Stimulated activated CD8-positive, alpha-beta memory T cell treated with anti-CD3 and anti-CD28 coated beads, Interleukin-12 subunit alpha, Interleukin-12 subunit beta, amount 100 ng/mL, for 24 hours (primary cell): Measurements from ENCODE around the gene NOP9.

Experiments used
- DNase-seq: peaks from one replicate; pipeline ENCODE4 v3.0.0-alpha.2; 2020; ENCODE audit errors: extremely low read depth

NOP9 gene

DNA sequence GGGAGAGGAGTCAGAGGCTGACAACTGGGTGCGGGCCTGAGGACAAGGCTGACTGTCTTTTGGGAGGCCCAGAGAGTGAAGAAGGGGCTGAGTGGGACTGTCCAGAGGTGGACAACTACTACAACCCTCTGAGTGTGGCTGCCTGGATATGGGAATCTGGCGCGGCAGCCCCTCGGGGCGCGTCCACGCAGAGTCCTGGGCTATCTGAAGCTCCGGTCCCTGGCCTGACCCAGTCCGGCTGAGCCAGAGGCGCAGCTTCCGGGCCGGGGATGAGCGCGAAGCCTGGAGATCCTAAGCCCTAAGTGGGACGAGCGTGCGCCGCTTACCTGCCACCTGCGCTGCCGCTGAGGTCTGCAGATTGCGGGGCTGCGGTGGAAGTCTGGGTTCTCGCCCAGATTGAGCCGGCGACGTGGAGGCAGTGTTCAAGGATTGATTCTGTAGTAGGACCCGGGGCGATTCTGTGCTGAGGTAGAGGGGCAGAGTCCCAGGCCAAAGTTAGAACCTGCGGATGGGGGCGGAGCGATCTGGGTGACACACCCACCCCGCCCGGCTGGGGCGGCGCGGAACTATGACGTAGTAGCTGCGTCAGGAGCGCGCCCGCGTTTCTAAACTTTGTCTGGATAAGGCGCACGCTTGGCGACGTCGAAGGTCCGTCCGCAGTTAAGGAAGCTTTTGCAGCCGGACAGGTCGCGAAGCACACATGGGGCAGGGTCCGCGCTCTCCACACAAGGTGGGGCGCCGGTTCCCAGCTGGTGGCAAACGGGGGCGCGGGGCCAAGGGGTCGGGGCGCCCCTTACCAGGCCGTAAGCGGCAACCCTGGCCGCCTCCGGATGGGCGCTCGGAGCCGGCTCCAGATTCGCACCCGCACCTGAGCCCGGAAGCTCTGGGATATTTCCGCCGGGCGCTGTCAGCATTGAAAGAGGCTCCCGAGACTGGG is at the start of gene NOP9, which contains the start of gene DHRS1:
NOP9 (plus strand) TSS at position 596 of the 937 bp plus-strand sequence; CDS start at position 701, 105 bp downstream.
DHRS1 (minus strand) TSS at position 526 of the 937 bp plus-strand sequence. CDS start 674 bp downstream, outside the sequence.
- DNase-seq, result peak; percentile 85

- DNase-seq, result no peak
Measured at GRCh38 chr14:24250354-24250753, 49.3 kb upstream of the NOP9 start.

GRCh38 chr14:24251880-24252288 is 47.8 kb upstream of the NOP9 start:
- DNase-seq, result no peak

- no peak for DNase-seq
Measured at GRCh38 chr14:24252289-24253124, 47.1 kb upstream of the NOP9 start.

DNA sequence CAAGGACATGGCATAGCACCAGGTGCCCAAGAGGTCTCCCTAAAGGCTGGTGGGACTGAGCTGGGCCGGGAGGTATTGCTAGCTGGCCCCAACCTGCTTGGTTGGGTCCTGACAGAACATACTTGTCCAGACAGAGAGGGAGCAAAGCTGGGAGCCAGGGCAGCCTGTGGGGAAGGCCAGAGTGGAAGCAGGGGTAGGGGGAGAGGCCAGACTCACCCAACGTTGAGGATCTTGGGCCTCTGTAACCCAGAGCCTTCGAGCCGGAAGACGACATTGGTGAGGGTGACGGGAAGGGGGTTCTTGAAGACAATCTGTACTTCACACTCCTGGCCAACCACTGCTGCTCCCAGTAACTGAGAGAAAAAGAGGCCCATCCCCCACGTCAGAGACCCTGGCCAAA is 45.7 kb upstream of the NOP9 start:
- DNase-seq, result no peak

DNA sequence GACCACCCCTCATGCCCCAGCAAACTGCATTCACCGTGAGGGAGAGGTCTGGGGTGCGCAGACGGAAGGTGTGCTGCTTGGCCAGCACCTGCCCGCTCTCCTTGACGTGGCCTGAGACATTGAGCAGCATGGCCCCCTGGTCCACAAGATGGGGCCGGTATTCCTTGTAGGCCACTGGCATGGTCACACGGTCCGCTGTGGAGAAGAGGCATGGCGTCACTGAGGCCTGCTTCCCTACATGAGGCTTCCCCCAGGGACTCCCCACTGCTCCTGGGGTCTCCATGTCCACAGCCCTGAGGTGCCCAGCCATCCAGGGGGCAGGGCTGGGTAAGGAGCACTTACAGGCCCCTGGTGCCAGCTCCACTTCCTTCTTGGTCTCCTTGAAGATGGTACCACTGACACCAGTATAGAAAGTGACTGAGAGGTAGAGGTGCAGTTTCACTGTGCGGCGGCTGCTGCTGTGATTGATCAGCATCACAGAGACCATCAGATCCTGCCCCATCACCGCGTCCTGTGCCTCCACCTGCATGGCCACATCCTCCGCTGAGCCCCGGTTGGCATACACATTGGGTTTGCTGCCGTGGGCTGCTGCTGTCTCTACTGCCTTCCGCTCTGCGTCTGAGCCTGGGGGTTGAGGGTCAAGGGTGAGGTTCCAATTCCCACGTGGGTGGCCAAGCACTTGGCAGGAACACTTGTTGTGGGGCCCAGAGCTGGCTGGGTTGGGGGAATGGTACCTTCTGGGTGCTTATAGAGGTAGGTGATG is 44.8 kb upstream of the NOP9 start:
- DNase-seq, result no peak

DNA sequence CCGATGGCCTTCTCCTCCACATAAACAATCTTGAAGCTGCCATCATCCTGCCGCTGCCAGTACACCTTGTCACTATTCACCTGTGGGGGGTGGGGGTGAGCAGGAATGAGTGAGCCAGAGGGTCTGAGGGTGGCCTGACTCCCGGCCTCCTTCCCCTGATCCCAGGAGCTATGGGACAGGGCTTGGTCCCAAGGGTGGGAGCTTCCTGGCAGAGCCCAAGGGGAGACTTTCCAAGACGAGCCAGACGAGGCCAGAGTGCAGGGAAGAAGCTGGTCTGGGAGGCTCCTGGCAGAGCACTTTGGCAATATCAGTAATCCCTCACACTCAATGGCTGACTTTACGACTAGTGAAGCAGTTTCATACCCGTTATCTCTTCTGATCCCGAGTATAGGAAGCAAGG is 44.2 kb upstream of the NOP9 start:
- no peak for DNase-seq

- DNase-seq, result no peak
Measured at GRCh38 chr14:24255931-24256711, 43.5 kb upstream of the NOP9 start.

DNA sequence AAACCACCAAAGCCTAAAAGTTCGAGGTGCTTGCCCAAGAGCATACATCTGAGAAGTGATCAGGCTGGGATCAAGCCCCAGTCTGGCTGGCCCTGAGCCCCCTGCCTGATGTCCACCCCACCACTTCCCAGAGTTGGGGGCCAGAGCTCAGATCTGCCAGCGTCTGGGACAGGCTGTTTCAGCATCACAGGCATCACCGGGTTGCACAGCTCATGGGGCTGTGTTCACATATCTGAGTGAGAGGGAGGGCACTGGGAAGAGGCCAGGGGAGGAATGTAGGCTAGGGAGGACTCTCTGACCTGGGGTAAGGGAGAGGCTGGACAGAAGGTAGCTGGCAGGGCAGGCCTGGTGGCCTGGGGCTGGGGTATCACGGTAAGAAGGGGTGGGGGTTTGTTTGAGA is 42.7 kb upstream of the NOP9 start:
- DNase-seq, result no peak

GRCh38 chr14:24258119-24258518 is 41.5 kb upstream of the NOP9 start:
- DNase-seq, result no peak

DNA sequence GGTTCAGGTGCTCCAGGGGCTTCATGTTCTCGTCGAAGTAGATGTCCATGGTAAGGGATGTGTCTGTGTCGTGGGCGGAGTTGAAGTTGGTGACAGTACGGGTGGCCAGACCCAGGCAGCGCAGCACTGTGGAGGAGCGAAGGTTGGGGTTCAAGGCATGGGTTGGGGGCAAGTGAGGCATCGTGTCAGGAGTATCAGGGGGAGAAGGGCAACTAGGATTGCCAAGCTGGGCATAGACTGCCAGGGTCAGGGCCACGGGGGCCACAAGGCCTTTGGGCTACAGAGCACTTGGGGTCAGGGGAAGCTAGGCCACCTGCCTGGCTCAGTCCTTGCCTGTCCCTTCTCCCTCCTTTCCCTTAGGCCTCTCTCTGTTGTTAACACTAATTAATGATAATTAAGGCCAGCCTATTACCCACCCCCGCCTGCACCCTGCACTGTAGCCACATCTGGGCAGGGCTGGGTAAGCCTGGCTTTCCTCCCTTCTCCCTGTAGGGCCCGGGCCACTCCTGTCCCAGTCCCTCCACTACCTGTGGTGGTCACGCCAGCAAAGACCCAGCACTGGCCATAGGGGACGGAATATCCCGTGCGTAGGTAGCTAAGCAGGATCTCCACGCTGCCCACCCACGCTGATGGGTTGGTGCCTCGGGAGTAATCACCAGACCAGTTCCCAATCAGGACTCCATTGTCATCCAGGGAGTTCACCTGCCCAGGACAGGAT is 40.9 kb upstream of the NOP9 start:
- no peak for DNase-seq

- no peak for DNase-seq
Measured at GRCh38 chr14:24259282-24260025, 40.2 kb upstream of the NOP9 start.

DNA sequence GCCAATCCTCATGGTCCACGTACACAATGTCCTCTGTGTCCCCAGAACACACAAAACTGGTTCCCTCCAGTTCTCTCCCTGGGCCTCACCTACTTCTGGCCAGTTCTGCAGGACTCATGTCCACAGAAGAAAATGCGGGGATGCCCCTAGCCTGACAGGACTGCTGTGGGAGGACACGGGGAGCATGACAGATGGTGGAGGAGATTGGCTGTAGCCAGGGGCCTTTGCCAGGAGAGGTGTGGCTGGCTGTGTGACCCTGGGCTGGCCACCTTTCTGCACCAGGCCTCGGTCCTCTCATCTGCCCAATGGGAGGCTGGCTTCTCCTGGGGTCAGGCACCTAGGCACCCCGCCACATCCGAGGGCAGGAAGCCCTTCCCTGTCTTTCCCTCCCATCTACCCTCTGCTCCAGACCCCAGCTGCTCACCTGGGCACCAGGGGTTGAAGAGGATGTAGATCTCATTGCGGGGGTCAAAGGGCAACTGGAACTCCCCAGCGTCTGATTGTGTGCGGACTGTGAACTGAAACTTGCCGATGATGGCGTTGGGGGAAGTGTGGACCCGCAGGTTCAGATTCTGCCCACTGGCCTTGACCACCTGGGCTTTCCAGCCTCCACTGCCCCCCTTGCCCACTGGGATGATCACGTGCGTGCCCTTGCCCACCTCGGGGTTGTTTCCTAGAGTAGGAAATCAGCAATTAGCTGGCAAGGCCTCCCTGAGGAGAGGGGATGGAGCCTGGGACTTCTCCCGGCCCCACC is 39.4 kb upstream of the NOP9 start:
- no peak for DNase-seq

- no peak for DNase-seq
Measured at GRCh38 chr14:24260780-24261157, 38.9 kb upstream of the NOP9 start.

DNA sequence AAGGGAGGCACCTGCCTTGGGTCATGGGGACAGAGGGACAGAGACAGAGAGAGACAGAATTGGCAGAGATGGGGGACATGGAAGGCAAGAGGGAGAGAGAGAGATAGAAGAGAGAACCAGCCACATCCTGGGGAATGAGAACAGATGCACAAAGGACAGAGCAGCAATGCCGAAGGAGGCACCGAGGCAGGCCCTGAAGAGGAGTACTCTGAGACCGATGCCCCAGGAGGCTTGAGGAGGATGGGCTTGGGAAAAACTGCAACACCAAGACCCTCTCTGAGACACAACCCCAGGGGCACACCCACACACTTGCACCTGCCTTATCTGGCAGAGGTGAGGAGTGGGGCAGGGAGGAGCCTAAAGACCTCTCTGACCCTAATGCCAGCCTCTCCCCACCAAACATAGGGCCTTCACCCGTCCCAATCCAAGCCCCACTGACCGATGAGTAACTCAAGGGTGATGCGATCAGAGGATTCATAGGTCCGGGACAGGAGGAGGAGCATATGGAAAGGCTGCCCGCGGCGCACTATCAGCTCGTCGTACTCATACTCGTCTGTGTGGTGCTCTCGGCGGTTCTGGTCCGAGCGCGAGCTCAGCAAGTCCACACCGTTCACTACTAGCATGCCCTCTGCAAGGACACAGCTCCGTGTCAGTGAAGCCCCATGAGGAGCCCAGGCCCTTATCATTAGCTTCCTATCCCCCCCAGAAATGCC is 38.2 kb upstream of the NOP9 start:
- DNase-seq, result no peak

- DNase-seq, result no peak
Measured at GRCh38 chr14:24261969-24262327, 37.7 kb upstream of the NOP9 start.

- DNase-seq, result no peak
Measured at GRCh38 chr14:24262821-24263733, 36.6 kb upstream of the NOP9 start, which contains the start of gene TGM1. Gene TGM1, minus strand, starts transcription at chr14:24263177. Its CDS starts 825 bp downstream, at chr14:24262352.
